Measurements from ENCODE around the gene SIX1. TPM values are rescaled to one million over a fixed set of nuclear protein-coding genes. Genes with fewer than 3 reads are reported as not detected.

The SIX1 gene
- total RNA-seq, 4 donors from 2014 or later: 0.42 to 1.4 (median 0.70) TPM

GRCh38 chr14:60652674-60653651, 3.7 kb upstream of the SIX1 start:
- Histone ChIP-seq H3K27me3 (peaks cover 100% of the 10 kb centered on the region), H3K4me3 (no peak overlapping the region), H3K4me1 (peaks cover 0 to 67% (median 19%) of the 10 kb centered on the region in 3 donors), H3K9me3 (no peaks in the 10 kb centered on the region), H3K27ac (no peak overlapping the region), H3K36me3 (no peaks in the 10 kb centered on the region)
- WGBS, 2 donors (ENCODE audit: low coverage in 1 of 2): 9 to 13% methylated on average over 3 to 16 of the region's 50 CpGs
- ATAC-seq: no peak
- TF ChIP-seq POLR2AphosphoS5 (IDR thresholded peaks at IDR 0.05) (no peak), POLR2A (IDR thresholded peaks at IDR 0.05) (no peak), EP300 (IDR thresholded peaks at IDR 0.05) (no peak), CTCF (IDR thresholded peaks at IDR 0.05) (no peak)

DNA sequence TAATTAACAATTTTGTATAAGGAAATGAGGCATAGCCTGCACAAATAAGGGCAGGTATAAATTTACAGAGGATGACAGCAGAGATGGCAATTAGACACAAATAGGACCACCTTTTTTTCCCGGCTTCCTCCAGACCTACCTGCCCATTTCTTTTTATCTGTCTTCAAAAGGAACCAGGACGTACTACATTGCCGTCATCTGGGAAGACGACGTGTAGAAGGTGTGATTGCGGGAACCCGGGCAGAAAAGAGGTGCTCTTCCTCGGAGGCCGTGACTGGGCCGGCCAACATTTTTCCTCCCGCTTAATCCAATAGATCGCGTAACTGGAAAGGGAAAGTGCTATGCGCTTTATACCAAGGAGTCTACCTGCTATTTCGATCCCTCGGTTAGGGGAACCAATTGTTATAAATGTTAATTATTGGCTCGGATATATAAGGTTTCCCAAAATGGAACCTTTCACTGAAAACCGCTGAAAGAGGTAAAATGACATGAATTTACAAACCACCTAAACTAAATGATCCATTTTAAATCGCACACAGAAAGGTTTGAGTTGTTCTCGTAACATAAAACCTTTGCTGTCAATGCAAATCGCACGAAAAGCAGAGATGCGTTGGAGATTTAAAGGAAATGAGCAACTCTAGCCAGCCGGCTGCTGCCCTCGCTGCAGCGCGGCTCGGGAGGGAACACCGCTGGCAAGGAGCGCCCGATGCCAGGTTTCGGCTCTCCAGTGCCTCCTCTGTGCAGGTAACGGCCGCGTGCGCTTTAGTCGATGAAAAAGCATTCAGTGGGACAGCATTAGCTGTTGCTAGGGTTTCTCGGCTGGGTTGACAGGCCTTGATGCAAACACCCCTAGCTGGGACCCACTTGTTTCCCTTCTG, 2.8 kb upstream of the SIX1 start:
- no peak for ATAC-seq
- no peaks in the 10 kb centered on the region for H3K36me3 ChIP-seq
- 6 to 15% methylated on average over 33 to 35 of the region's 38 CpGs for WGBS, 2 donors (ENCODE audit: low coverage in 1 of 2)
- H3K27ac ChIP-seq: no peak overlapping the region
- H3K9me3 ChIP-seq: no peaks in the 10 kb centered on the region
- no peak for TF ChIP-seq POLR2AphosphoS5 (IDR thresholded peaks at IDR 0.05)
- no peak for TF ChIP-seq EP300 (IDR thresholded peaks at IDR 0.05)
- no peak for TF ChIP-seq CTCF (IDR thresholded peaks at IDR 0.05)
- TF ChIP-seq POLR2A (IDR thresholded peaks at IDR 0.05): no peak
- peaks cover 0 to 67% (median 28%) of the 10 kb centered on the region in 3 donors for H3K4me1 ChIP-seq
- H3K27me3 ChIP-seq: peaks cover 100% of the 10 kb centered on the region
- no peak overlapping the region for H3K4me3 ChIP-seq

DNA sequence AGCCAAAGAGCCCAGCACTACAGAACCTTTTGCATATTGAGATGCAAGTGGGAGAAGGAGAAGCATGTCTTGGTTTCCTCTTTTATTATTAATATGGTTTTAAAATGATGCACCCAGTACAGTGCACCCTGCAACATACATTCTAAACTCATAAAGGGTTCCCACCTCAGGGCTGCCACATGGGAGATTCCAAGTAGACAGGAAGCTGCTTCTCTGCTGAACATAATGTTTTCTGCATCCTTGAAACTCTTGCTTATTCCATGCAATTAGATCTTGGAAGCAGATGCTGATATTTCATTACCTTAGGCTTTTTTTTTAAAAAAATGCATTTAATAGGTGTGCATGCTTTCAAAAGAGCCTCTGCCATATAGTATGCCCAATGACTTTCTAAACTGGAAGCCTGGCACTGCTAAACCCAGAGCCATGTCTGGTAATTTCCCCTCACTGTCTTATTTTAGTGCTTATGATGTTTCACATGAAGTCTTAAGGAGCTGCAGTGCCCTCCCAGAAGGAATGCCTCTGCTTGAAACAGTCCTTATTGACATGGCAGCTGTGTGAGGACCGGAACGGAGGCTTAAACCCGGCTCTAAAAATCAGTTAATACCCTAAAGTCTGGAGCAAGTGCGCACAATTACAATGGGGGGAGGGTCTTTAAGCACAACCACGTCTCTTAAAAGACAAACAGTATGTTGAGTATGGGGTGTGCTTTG, 2.0 kb upstream of the SIX1 start:
- Histone ChIP-seq H3K9me3 (no peaks in the 10 kb centered on the region), H3K4me1 (peaks cover 0 to 64% (median 30%) of the 10 kb centered on the region in 3 donors), H3K27me3 (peaks cover 100% of the 10 kb centered on the region), H3K4me3 (no peak overlapping the region), H3K36me3 (no peaks in the 10 kb centered on the region), H3K27ac (no peak overlapping the region)
- ATAC-seq: no peak
- WGBS, 2 donors (ENCODE audit: low coverage in 1 of 2): 9 to 10% methylated on average over 5 of the region's 5 CpGs
- TF ChIP-seq CTCF (IDR thresholded peaks at IDR 0.05): no peak
- no peak for TF ChIP-seq POLR2AphosphoS5 (IDR thresholded peaks at IDR 0.05)
- no peak for TF ChIP-seq EP300 (IDR thresholded peaks at IDR 0.05)
- no peak for TF ChIP-seq POLR2A (IDR thresholded peaks at IDR 0.05)

DNA sequence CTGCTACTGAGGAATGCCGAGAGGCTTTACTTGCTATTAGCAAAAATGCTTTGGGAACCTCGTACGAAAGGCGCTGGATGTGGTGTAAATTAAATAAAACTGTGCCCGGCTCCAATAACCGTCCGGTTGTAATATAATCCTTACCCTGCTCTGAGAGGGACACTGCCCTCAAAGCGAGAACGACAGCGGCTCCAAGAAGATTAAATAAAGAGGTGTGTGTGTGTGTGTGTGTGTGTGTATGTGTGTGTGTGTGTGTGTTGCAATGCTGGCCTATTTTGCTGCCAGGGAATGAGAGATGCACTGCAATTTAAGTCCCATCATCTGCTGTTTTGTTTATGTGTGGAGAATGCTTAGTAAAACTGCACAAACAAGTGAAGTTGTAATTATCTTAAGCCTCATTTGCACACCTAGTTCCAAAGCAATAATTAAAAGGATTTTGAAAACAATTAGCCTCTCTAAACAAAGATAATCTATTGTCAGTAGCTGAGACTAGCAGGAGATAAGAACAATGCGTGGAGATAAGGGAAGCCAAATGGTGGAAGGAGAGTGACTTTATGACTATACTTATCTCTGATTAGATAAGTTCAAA, 1.2 kb upstream of the SIX1 start:
- ATAC-seq: no peak
- Histone ChIP-seq H3K4me3 (peak overlapping the region in 1 of 2 donors; percentile 60), H3K36me3 (no peaks in the 10 kb centered on the region), H3K27ac (no peak overlapping the region), H3K4me1 (peaks cover 0 to 58% (median 30%) of the 10 kb centered on the region in 3 donors), H3K27me3 (peaks cover 100% of the 10 kb centered on the region), H3K9me3 (no peaks in the 10 kb centered on the region)
- TF ChIP-seq EP300 (IDR thresholded peaks at IDR 0.05) (no peak), POLR2A (IDR thresholded peaks at IDR 0.05) (no peak), POLR2AphosphoS5 (IDR thresholded peaks at IDR 0.05) (no peak)
- 7 to 8% methylated on average over 7 of the region's 11 CpGs for WGBS, 2 donors (ENCODE audit: low coverage in 1 of 2)

All from gastroesophageal sphincter (tissue), 4 donors.